Aorta (tissue), 5 donors: Measurements from ENCODE around the gene ENDOU. TPM values are rescaled to one million over a fixed set of nuclear protein-coding genes. Genes with fewer than 3 reads are reported as not detected.

ENCODE experiments used
- ATAC-seq: fragments of 200-7000 bp; cut with Tn5 transposase; one replicate; pipeline ENCODE4 v1.9.1; 2022; ENCODE audit warnings: moderate library complexity; ENCODE audit not compliant: low FRiP score
- DNase-seq, 2 donors: peaks; one replicate each; pipeline ENCODE4 v3.0.0-alpha.2; 2020
- H3K27ac ChIP-seq, 2 donors: one replicate each; pipeline ENCODE4 v1.5.1; 2013; ENCODE audit warnings: low read length in 2 of 2, mild to moderate bottlenecking in 2 of 2, moderate library complexity in 2 of 2, control low read depth in 1 of 2, inconsistent platforms in 1 of 2, low read depth in 1 of 2
- H3K27me3 ChIP-seq, 2 donors: one replicate each; pipeline ENCODE4 v1.6.1; 2013; ENCODE audit warnings: control low read depth in 1 of 2, low read length in 1 of 2, mild to moderate bottlenecking in 1 of 2, moderate library complexity in 1 of 2; ENCODE audit not compliant: insufficient read depth in 2 of 2, control insufficient read depth in 1 of 2
- H3K36me3 ChIP-seq, 2 donors: one replicate each; pipeline ENCODE4 v1.6.1; 2013; ENCODE audit warnings: control low read depth in 1 of 2, low read length in 1 of 2, mild to moderate bottlenecking in 1 of 2; ENCODE audit not compliant: insufficient read depth in 2 of 2, control insufficient read depth in 1 of 2
- H3K4me1 ChIP-seq, 2 donors: one replicate each; pipeline ENCODE4 v1.6.1; 2013; ENCODE audit warnings: low read length in 2 of 2, control low read depth in 1 of 2, mild to moderate bottlenecking in 1 of 2, moderate library complexity in 1 of 2; ENCODE audit not compliant: insufficient read depth in 2 of 2, control insufficient read depth in 1 of 2
- H3K4me3 ChIP-seq, 2 donors: one replicate each; pipeline ENCODE4 v1.5.1; 2013; ENCODE audit warnings: low read length in 2 of 2, control low read depth in 1 of 2, mild to moderate bottlenecking in 1 of 2
- H3K9me3 ChIP-seq: one replicate; pipeline ENCODE4 v1.6.1; 2013; ENCODE audit warnings: mild to moderate bottlenecking, low read length; ENCODE audit not compliant: control insufficient read depth
- WGBS, 2 donors: extraction: QIAGEN DNeasy Blood & Tissue Kit; methylation state at CpG; one replicate each; pipeline ENCODE4 v1.1.7; 2013; 5-methylcytosine and 5-hydroxymethylcytosine counted together
- intact Hi-C, 2 donors: fragments of 100-400 bp; cut with DNase I; formaldehyde crosslinking; loops; one replicate each; pipeline versions ENCODE4 v1.14.2 to v1.15.0; 2022
- polyA plus RNA-seq, 2 donors: library from polyadenylated mRNA; stranded (reverse); fragments of 200-250 nt; gene quantifications; one replicate each; pipeline ENCODE4 v1.2.3, GENCODE V29; 2013
- total RNA-seq, 2 donors: library from RNA; stranded (reverse); fragmentation: NEBNext Ultra II Directional; extraction: Animal tissue kit (Norgen Biotek cat#: 25700); gene quantifications; one replicate each; pipeline ENCODE4 v1.2.1, GENCODE V29; 2021
- donor health status: healthy with polysubstance abuse.
- donor health status: Bipolar disorder and iron deficiency.
- donor health status: DM: no; HTN: no; CAD: no.
- donor health status: DM: no; HTN: no; CAD: no.
- donor health status: DM: yes; HTN: yes; CAD: no.

Gene ENDOU
- total and polyA plus RNA-seq, 4 donors: 0.29 to 1.7 (median 0.74) TPM; not detected in 1

- intact Hi-C loops: loop anchor here in 1 of 2 donors (2.0 kb wide), 1 partner anchor 19 kb away; no protein-coding TSS in a partner anchor
- Histone ChIP-seq H3K27me3 (no peaks in the 10 kb centered on the region), H3K4me1 (peaks cover 0 to 1% of the 10 kb centered on the region in 2 donors), H3K4me3 (no peak overlapping the region), H3K27ac (no peak overlapping the region), H3K36me3 (no peaks in the 10 kb centered on the region), H3K9me3 (no peaks in the 10 kb centered on the region)
- 96 to 97% methylated on average over 11 of the region's 11 CpGs for WGBS, 2 donors
- no peak for DNase-seq
- ATAC-seq: no peak
These were observed 10.4 kb upstream of the ENDOU start for GRCh38 chr12:47735649-47736048.

GRCh38 chr12:47734725-47735480 is 9.6 kb upstream of the ENDOU start:
- Histone ChIP-seq H3K4me1 (peaks cover 0 to 1% of the 10 kb centered on the region in 2 donors), H3K9me3 (no peaks in the 10 kb centered on the region), H3K4me3 (no peak overlapping the region), H3K27ac (no peak overlapping the region), H3K36me3 (no peaks in the 10 kb centered on the region), H3K27me3 (no peaks in the 10 kb centered on the region)
- ATAC-seq: no peak
- no peak for DNase-seq
- 92% methylated on average over 12 of the region's 12 CpGs for WGBS, 2 donors
- intact Hi-C loops: no loop called here

GRCh38 chr12:47733142-47733541 is 7.9 kb upstream of the ENDOU start:
- no peaks in the 10 kb centered on the region for H3K9me3 ChIP-seq
- ATAC-seq (no peak), DNase-seq (no peak)
- no peak overlapping the region for H3K27ac ChIP-seq
- H3K4me1 ChIP-seq: peaks cover 0 to 1% of the 10 kb centered on the region in 2 donors
- H3K36me3 ChIP-seq: no peaks in the 10 kb centered on the region
- H3K27me3 ChIP-seq: no peaks in the 10 kb centered on the region
- WGBS, 2 donors: 89 to 93% methylated on average over 4 of the region's 4 CpGs
- H3K4me3 ChIP-seq: no peak overlapping the region
- intact Hi-C loops: no loop called here

GRCh38 chr12:47732504-47732903 is 7.2 kb upstream of the ENDOU start:
- H3K4me3 ChIP-seq: no peak overlapping the region
- H3K9me3 ChIP-seq: no peaks in the 10 kb centered on the region
- no peak for DNase-seq
- no peak for ATAC-seq
- H3K27ac ChIP-seq: no peak overlapping the region
- intact Hi-C loops: no loop called here
- WGBS, 2 donors: 88 to 97% methylated on average over 2 of the region's 2 CpGs
- peaks cover 0 to 1% of the 10 kb centered on the region in 2 donors for H3K4me1 ChIP-seq
- H3K36me3 ChIP-seq: no peaks in the 10 kb centered on the region
- H3K27me3 ChIP-seq: no peaks in the 10 kb centered on the region

- Histone ChIP-seq H3K9me3 (no peaks in the 10 kb centered on the region), H3K4me3 (no peak overlapping the region), H3K36me3 (no peaks in the 10 kb centered on the region), H3K27me3 (no peaks in the 10 kb centered on the region), H3K27ac (no peak overlapping the region), H3K4me1 (peaks cover 0 to 1% of the 10 kb centered on the region in 2 donors)
- intact Hi-C loops: no loop called here
- DNase-seq (no peak), ATAC-seq (no peak)
- WGBS, 2 donors: 72 to 78% methylated on average over 5 of the region's 5 CpGs
These were observed 6.4 kb upstream of the ENDOU start for GRCh38 chr12:47731723-47732122.

- no peaks in the 10 kb centered on the region for H3K27me3 ChIP-seq
- intact Hi-C loops: no loop called here
- H3K4me3 ChIP-seq: no peak overlapping the region
- H3K9me3 ChIP-seq: no peaks in the 10 kb centered on the region
- H3K4me1 ChIP-seq: no peaks in the 10 kb centered on the region
- DNase-seq (peak in 1 of 2 donors; percentile 26), ATAC-seq (no peak)
- WGBS, 2 donors: 72 to 77% methylated on average over 8 of the region's 8 CpGs
- H3K27ac ChIP-seq: no peak overlapping the region
- H3K36me3 ChIP-seq: no peaks in the 10 kb centered on the region
These were observed 5.1 kb upstream of the ENDOU start for GRCh38 chr12:47730341-47730744.

- no peak for ATAC-seq
- no peak overlapping the region for H3K27ac ChIP-seq
- no peaks in the 10 kb centered on the region for H3K36me3 ChIP-seq
- H3K4me1 ChIP-seq: no peaks in the 10 kb centered on the region
- H3K4me3 ChIP-seq: no peak overlapping the region
- no peaks in the 10 kb centered on the region for H3K27me3 ChIP-seq
- 68 to 75% methylated on average over 3 of the region's 3 CpGs for WGBS, 2 donors
- DNase-seq: peak in 1 of 2 donors; percentile 55
- H3K9me3 ChIP-seq: no peaks in the 10 kb centered on the region
- intact Hi-C loops: no loop called here
These were observed 3.9 kb upstream of the ENDOU start for GRCh38 chr12:47729233-47729632.

GRCh38 chr12:47725893-47726292 is 603 bp upstream of the ENDOU start:
- Histone ChIP-seq H3K4me1 (no peaks in the 10 kb centered on the region), H3K4me3 (no peak overlapping the region), H3K36me3 (no peaks in the 10 kb centered on the region), H3K27me3 (no peaks in the 10 kb centered on the region), H3K9me3 (no peaks in the 10 kb centered on the region), H3K27ac (no peak overlapping the region)
- DNase-seq: no peak
- intact Hi-C loops: no loop called here
- WGBS, 2 donors: 58 to 63% methylated on average over 5 of the region's 5 CpGs
- ATAC-seq: no peak

GRCh38 chr12:47722941-47723631 is 2.2 kb downstream of the ENDOU start:
- 23 to 24% methylated on average over 5 of the region's 5 CpGs for WGBS, 2 donors
- Histone ChIP-seq H3K9me3 (no peaks in the 10 kb centered on the region), H3K27ac (no peak overlapping the region), H3K36me3 (no peaks in the 10 kb centered on the region), H3K4me1 (no peaks in the 10 kb centered on the region), H3K27me3 (no peaks in the 10 kb centered on the region), H3K4me3 (no peak overlapping the region)
- intact Hi-C loops: no loop called here
- DNase-seq: no peak
- no peak for ATAC-seq
